Osteoblast (primary cell): ENCODE results near the gene SAXO1. TPM values are rescaled to one million over a fixed set of nuclear protein-coding genes. Genes with fewer than 3 reads are reported as not detected.
"Not testable (repeated sequence)": the region's sequence is repeated elsewhere in the genome, so short reads cannot be mapped to it uniquely, and the experiment has no call there.

ENCODE experiments used
- DNase-seq: peaks from one replicate; pipeline ENCODE4 v3.0.0; 2011; ENCODE audit warnings: low spot score, mixed read lengths; ENCODE audit not compliant: insufficient read length; ENCODE audit errors: missing footprints
- H2AFZ ChIP-seq: 2 replicates; pipeline ENCODE4 v1.6.0; 2011; ENCODE audit warnings: mild to moderate bottlenecking, low read length
- H3K27ac ChIP-seq: 2 replicates; pipeline ENCODE4 v1.5.1; 2011; ENCODE audit warnings: mild to moderate bottlenecking, low read depth, low read length, moderate library complexity
- H3K27me3 ChIP-seq: 2 replicates; pipeline ENCODE4 v1.6.0; 2012; ENCODE audit warnings: mild to moderate bottlenecking, control low read depth, inconsistent platforms, low read length, moderate library complexity; ENCODE audit not compliant: insufficient read depth
- H3K36me3 ChIP-seq: 2 replicates; pipeline ENCODE4 v1.5.1; 2011; ENCODE audit warnings: mild to moderate bottlenecking, low read length, control low read depth, moderate library complexity; ENCODE audit not compliant: insufficient read depth
- H3K4me1 ChIP-seq: 2 replicates; pipeline ENCODE4 v1.5.1; 2011; ENCODE audit warnings: mild to moderate bottlenecking, low read length, control low read depth, moderate library complexity; ENCODE audit not compliant: insufficient read depth
- H3K4me2 ChIP-seq: 2 replicates; pipeline ENCODE4 v1.6.0; 2011; ENCODE audit warnings: mild to moderate bottlenecking, low read length; ENCODE audit not compliant: insufficient read depth
- H3K4me3 ChIP-seq: fragments of 200-600 bp; sonication (generic); 3 replicates; pipeline ENCODE4 v1.5.1; 2012; ENCODE audit warnings: mild to moderate bottlenecking, low read length, inconsistent platforms; ENCODE audit not compliant: insufficient read depth
- H3K79me2 ChIP-seq: 2 replicates; pipeline ENCODE4 v1.6.0; 2012; ENCODE audit warnings: mild to moderate bottlenecking, low read length, control low read depth, inconsistent platforms; ENCODE audit not compliant: insufficient read depth
- H3K9me3 ChIP-seq: 2 replicates; pipeline ENCODE4 v1.5.1; 2011; ENCODE audit warnings: low read depth, low read length, control low read depth
- H4K20me1 ChIP-seq: 2 replicates; pipeline ENCODE4 v1.6.0; 2012; ENCODE audit warnings: mild to moderate bottlenecking, low read length, control low read depth; ENCODE audit not compliant: insufficient read depth
- CTCF ChIP-seq: IDR thresholded peaks from 2 replicates; pipeline ENCODE4 v1.5.1; 2011; ENCODE audit warnings: mild to moderate bottlenecking, low read depth, low read length, moderate library complexity; ENCODE audit errors: extremely low read depth
- total RNA-seq: library from RNA; depleted of rRNA; stranded (reverse); fragments of >200 nt; gene quantifications from 2 replicates; pipeline ENCODE4 v1.2.3, GENCODE V29; 2012

The SAXO1 gene
- total RNA-seq, 1 donor = under 0.01 TPM

- Histone ChIP-seq H3K27ac (no peak overlapping the region), H3K9me3 (no peaks in the 10 kb centered on the region), H3K4me3 (no peak overlapping the region), H3K27me3 (no peaks in the 10 kb centered on the region), H3K4me2 (no peak overlapping the region), H4K20me1 (no peaks in the 10 kb centered on the region), H2AFZ (no peak overlapping the region), H3K36me3 (no peaks in the 10 kb centered on the region), H3K79me2 (no peaks in the 10 kb centered on the region), H3K4me1 (peaks cover 11% of the 10 kb centered on the region)
- no peak for DNase-seq
- TF ChIP-seq CTCF = no peak
These were observed 93.1 kb downstream of the SAXO1 start for GRCh38 chr9:18939943-18940342.

- H3K79me2 ChIP-seq = no peaks in the 10 kb centered on the region
- peak overlapping the region; percentile 53 for H2AFZ ChIP-seq
- H3K27ac ChIP-seq = no peak overlapping the region
- DNase-seq = no peak
- H3K9me3 ChIP-seq = no peaks in the 10 kb centered on the region
- no peak overlapping the region for H3K4me2 ChIP-seq
- TF ChIP-seq CTCF = no peak
- H3K36me3 ChIP-seq = no peaks in the 10 kb centered on the region
- H3K4me3 ChIP-seq = no peak overlapping the region
- H4K20me1 ChIP-seq = no peaks in the 10 kb centered on the region
- no peaks in the 10 kb centered on the region for H3K27me3 ChIP-seq
- peaks cover 11% of the 10 kb centered on the region for H3K4me1 ChIP-seq
These were observed 96.7 kb downstream of the SAXO1 start for GRCh38 chr9:18936094-18936871.

GRCh38 chr9:18935541-18935940, 97.5 kb downstream of the SAXO1 start:
- no peaks in the 10 kb centered on the region for H3K36me3 ChIP-seq
- DNase-seq = no peak

GRCh38 chr9:18930611-18931010, 102.4 kb downstream of the SAXO1 start:
- not testable (repeated sequence) for H3K36me3 ChIP-seq, H3K27ac ChIP-seq, H3K4me3 ChIP-seq, H2AFZ ChIP-seq, H4K20me1 ChIP-seq, H3K9me3 ChIP-seq, DNase-seq, H3K79me2 ChIP-seq, H3K27me3 ChIP-seq, H3K4me2 ChIP-seq
- peaks cover 22% of the 10 kb centered on the region for H3K4me1 ChIP-seq

More at GRCh38 chr9:18935541-18935940, 97.5 kb downstream of the SAXO1 start:
- no peak for TF ChIP-seq CTCF
- Histone ChIP-seq H3K4me3 (no peak overlapping the region), H3K27ac (no peak overlapping the region), H3K79me2 (no peaks in the 10 kb centered on the region), H3K27me3 (no peaks in the 10 kb centered on the region), H2AFZ (peak overlapping the region; percentile 53), H3K4me2 (no peak overlapping the region), H3K9me3 (no peaks in the 10 kb centered on the region), H3K4me1 (peaks cover 11% of the 10 kb centered on the region), H4K20me1 (no peaks in the 10 kb centered on the region)
